ENCODE measurements around the gene SYNPO.
A peak's percentile ranks its signal among the peaks of the same experiment; 100 is the strongest.

The SYNPO gene

GRCh38 chr5:150656191-150657132, 16.0 kb downstream of the SYNPO start:
- DNase-seq (ENCODE audit: low read depth in 2 of 2), result peak; percentile 42 to 47

- no peak for DNase-seq (ENCODE audit: low read depth in 2 of 2)
These were observed 17.7 kb downstream of the SYNPO start for GRCh38 chr5:150658121-150658520.

- no peak for DNase-seq (ENCODE audit: low read depth in 2 of 2)
These were observed 18.3 kb downstream of the SYNPO start for GRCh38 chr5:150658699-150659265.

DNA sequence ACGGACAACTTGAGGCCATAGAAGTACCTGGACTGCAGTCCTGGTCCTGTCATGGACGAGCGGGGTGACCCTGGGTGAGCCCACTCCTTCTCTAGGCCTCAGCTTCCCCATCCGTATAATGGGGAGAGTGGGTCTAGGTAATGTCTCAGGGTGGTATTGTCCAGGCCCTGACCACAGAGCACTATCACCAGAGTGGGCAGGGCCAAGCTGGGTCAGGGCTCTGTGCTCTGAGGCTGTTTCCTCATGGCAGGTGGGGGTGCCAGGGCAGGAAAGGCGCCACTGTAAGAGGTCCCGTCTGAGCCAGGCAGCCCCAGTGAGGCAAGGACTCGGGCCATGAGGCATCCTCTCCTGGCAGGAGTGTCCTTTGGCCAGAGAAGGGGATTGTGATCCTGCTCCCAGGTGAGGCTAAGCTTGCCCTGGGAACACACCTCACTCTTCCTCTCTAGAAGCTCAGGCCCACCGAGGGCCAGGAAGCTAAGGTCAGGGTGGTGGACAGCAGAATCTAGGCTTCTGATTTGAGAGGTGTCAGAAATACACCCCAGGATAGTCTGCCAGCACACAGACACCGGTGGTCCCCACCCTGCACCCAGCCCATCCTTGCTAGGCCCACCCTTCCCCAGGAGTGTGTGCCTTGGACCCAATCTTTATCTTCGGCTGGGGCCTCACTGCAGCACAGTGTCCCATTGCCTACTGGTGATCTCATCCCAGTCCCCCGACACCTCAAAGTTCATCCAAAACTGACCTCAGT, 19.1 kb downstream of the SYNPO start:
- no peak for DNase-seq (ENCODE audit: low read depth in 2 of 2)

DNA sequence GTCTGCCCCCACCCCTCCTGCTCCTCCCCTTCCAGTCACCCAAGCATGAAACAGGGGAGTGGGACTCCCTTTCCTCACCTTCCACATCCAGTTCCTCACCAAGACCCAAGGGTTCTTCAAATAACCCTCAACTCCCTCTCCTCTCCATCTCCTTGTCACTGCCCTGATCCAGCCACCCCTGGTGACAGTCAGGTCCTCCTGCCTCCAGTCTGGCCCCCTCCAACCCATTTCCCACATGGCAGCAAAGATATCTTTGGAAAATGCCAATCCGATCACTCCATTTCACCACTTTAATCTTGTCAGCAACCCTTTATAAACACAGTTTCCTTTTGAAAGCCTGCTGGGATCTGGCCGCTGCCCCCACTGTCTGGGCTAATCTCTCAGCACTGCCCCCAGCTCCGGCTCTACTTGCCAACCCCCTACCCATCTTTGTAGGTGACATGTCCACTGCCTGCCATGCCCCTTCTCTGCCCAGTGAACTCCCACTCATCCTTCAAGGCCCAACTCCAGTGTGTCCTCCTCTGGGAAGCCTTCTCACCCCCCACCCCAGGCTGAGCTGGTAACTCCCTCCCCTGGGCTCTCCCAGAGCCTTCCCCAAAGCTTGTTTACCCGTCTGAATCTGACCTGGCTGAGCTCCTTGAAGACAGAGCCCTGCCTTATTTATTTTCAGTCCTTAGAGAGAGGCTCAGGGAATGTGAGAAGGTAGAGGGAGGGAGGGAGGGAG, 19.8 kb downstream of the SYNPO start:
- no peak for DNase-seq (ENCODE audit: low read depth in 2 of 2)

- no peak for DNase-seq (ENCODE audit: low read depth in 2 of 2)
These were observed 20.6 kb downstream of the SYNPO start, which contains the start of gene MYOZ3 for GRCh38 chr5:150661086-150661485. Gene MYOZ3, plus strand, starts transcription at chr5:150661251. Its CDS starts 1,691 bp downstream, at chr5:150662942.

DNA sequence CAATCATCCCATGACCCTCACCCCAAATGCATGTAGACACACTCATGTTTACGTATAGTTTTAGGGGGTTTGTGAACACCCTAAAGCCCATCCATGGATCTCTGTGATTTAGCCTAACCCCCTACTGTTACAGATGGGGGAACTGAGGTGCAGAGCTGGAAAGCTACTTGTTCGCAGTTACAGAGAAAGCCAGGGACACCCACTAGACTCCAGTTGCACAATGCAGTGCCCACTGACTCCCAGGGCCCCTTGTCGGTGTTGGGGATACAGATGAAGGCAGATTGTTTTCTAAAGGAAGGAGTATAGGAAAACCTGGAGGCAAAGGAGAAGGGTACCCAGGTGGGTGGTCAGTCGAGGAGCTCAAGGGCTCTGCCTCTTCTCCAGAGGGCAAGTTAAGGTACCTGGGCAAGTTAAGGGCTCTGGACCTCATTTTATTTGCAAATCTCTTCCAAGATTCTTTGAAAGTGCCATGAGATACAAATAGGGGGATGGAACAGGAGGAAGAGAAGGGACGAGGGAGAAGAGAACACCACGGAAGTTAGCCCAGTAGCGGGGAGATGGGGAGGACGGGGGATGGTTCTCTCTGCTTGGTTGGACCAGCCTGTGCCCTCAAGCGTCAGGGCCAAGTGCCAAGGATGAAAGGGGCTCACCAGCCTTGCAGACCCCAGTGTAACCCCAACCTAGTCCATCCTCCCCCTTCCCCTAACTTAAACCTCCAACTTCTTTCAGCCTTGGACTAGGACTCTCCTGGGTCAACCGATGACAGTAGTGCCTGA, 21.5 kb downstream of the SYNPO start:
- DNase-seq (ENCODE audit: low read depth in 2 of 2), result no peak

GRCh38 chr5:150662731-150663516, 22.5 kb downstream of the SYNPO start:
- DNase-seq (ENCODE audit: low read depth in 2 of 2), result no peak

GRCh38 chr5:150663936-150664335, 23.5 kb downstream of the SYNPO start:
- DNase-seq (ENCODE audit: low read depth in 2 of 2), result no peak

GRCh38 chr5:150665044-150665443, 24.6 kb downstream of the SYNPO start:
- DNase-seq (ENCODE audit: low read depth in 2 of 2), result no peak

DNA sequence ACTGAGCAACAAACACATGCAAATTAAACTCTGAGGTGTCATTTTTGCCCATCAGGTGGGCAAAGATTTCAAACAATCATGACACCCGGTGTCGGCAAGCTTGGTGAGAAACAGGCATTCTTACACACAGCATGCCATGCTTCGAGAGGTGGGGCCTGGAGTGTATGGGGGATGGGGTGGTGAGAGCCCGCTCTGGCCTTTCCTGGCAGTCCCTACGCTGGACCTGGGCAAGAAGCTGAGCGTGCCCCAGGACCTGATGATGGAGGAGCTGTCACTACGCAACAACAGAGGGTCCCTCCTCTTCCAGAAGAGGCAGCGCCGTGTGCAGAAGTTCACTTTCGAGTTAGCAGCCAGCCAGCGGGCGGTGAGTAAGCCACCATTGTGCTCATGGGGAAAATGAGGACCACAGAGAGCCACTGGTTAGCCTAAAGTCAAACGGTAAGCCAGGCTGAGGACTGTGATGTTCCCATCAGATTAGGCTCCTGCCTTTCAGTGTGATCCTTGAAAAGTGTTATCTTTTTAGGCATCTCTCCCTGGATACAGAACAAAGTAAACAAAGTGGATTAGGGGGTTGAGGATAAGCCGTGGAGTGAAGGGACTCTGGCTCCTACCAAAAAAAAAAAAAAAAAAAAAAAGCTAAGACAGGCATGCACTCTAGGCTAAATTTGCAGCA, 30.0 kb downstream of the SYNPO start:
- no peak for DNase-seq (ENCODE audit: low read depth in 2 of 2)

DNA sequence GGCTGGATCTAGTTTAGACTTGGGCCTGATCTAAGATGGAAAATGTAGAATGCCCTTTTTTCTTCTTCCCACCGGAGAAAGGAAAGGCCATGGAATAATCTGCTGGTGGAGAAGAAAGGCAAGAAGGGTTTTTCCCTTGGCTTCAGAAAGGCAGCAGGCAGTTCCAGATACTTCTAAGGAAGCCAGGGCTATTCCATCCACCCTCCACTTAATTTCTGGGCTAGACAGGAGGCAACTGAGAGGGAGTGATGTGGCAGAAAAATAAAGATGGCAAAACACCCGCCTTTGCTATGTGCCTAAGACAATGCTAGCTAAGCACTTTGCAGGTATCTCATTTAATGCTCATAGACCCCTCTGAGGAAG, 30.5 kb downstream of the SYNPO start:
- DNase-seq (ENCODE audit: low read depth in 2 of 2), result no peak

DNA sequence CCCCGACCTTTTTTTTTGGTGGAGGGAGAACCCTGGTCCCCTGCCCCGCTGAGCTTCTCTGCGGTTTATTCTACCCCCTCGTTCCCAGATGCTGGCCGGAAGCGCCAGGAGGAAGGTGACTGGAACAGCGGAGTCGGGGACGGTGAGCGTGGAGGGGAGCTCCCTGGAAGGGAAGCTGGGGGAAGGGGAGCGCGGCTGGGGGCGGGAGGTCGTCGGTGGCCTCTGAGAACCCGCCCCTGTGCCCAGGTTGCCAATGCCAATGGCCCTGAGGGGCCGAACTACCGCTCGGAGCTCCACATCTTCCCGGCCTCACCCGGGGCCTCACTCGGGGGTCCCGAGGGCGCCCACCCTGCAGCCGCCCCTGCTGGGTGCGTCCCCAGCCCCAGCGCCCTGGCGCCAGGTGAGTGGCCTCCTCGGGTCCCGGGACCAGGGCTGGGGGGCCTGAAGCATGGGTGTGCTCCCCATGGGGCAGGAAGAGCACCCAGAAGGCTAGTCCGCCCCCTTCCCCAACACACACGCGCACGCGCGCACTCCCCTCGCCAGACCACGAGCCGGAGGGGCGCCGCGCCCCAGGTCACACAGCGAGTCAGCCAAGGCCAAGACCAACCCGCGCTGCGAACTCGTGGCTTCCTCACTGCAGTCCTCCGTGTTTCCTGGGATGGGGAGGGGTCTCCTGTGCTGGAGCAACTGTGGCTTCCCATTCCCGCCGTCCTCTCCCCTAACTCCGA, 31.2 kb downstream of the SYNPO start:
- no peak for DNase-seq (ENCODE audit: low read depth in 2 of 2)

- DNase-seq (ENCODE audit: low read depth in 2 of 2), result no peak
These were observed 31.9 kb downstream of the SYNPO start for GRCh38 chr5:150672237-150672883.

DNA sequence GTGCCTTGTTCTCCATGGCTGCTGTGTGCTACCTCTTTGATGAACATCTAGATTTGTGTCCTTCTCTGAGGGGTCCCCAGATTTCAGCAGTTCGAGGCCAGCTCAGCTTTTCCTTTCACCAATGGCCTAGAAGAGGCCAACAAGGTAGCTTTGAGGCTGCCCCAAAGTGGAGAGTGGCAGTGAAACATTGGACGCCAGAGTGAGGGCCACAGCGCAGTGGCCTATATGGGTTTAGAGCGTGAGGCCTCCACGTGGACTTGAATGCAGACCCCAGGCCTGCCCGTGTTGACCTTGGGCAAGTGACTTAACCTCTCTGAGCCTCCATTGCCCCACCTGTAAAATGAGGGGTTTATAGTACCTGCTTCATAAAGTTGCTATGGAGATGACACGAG, 32.4 kb downstream of the SYNPO start:
- no peak for DNase-seq (ENCODE audit: low read depth in 2 of 2)

- no peak for DNase-seq (ENCODE audit: low read depth in 2 of 2)
These were observed 33.9 kb downstream of the SYNPO start for GRCh38 chr5:150674341-150674821.

DNA sequence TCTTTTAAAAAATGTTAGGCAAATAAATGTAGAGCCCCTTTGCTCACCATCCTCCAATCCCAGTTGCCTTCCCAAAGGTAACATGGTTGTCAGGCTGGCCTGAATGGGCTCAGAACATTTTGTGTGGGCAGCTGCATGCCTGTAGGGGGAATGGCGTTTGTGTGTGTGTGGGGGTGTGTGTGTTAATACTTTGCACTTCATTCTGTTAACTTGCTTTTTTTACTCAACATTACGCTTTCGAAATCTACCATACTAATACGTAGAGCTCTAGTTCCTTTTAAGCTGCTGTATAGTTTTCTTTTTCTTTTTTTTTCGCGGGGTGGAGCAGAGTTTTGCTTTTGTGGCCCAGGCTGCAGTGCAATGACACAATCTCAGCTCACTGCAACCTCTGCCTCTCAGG, 34.6 kb downstream of the SYNPO start:
- no peak for DNase-seq (ENCODE audit: low read depth in 2 of 2)

GRCh38 chr5:150676578-150676977, 36.1 kb downstream of the SYNPO start:
- no peak for DNase-seq (ENCODE audit: low read depth in 2 of 2)

Measured in activated CD8-positive, alpha-beta memory T cell treated with anti-CD3 and anti-CD28 coated beads for 4 hours (primary cell).